ENCODE results near the gene NPC2. TPM values are rescaled to one million over a fixed set of nuclear protein-coding genes. Genes with fewer than 3 reads are reported as not detected.

NPC2 gene
- total and polyA plus RNA-seq, 2 of the 4 experiments (the other 2 are of a cell fraction): 210 to 273 TPM

GRCh38 chr14:74462993-74463392 is 30.1 kb downstream of the NPC2 start:
- TF ChIP-seq FOS (IDR thresholded peaks at IDR 0.05; ENCODE audit: low read depth, low read length) (no peak), ELK1 (IDR thresholded peaks at IDR 0.05; ENCODE audit: borderline replicate concordance, low read depth, low read length) (no peak), SMC3 (IDR thresholded peaks at IDR 0.05; ENCODE audit: low read depth, low read length) (no peak), MAFK (IDR thresholded peaks at IDR 0.05; ENCODE audit: low read depth, low read length) (no peak), RCOR1 (IDR thresholded peaks at IDR 0.05; ENCODE audit: insufficient replicate concordance, low read length) (no peak)
- Histone ChIP-seq H3K4me3 (ENCODE audit: insufficient read depth, low read depth, low read length) (no peak overlapping the region), H3K9me3 (ENCODE audit: control insufficient read depth, insufficient read depth, low read length) (no peaks in the 10 kb centered on the region), H3K36me3 (ENCODE audit: control insufficient read depth, insufficient read depth, low read length) (no peaks in the 10 kb centered on the region), H2BK120ac (ENCODE audit: low read depth, low read length) (no peak overlapping the region), H4K5ac (ENCODE audit: low read depth, low read length) (no peak overlapping the region), H3K9me1 (ENCODE audit: insufficient read depth, low read length) (no peaks in the 10 kb centered on the region), H4K91ac (ENCODE audit: insufficient read depth, low read depth, low read length) (no peak overlapping the region), H2BK15ac (ENCODE audit: low read depth, low read length) (no peak overlapping the region), H2BK20ac (ENCODE audit: low read depth, low read length) (no peak overlapping the region), H4K20me1 (ENCODE audit: insufficient read depth, low read length) (no peaks in the 10 kb centered on the region), H3K27me3 (ENCODE audit: control insufficient read depth, insufficient read depth, low read length) (peaks cover 48% of the 10 kb centered on the region), H3K14ac (replicated peaks; ENCODE audit: low read depth, low read length) (no peak overlapping the region), H3K9ac (ENCODE audit: low read depth, low read length) (no peak overlapping the region), H4K8ac (ENCODE audit: low read depth in 2 of 2, low read length in 2 of 2) (no peak overlapping the region), H2BK5ac (ENCODE audit: low read depth, low read length, poor library complexity, severe bottlenecking) (no peak overlapping the region), H3K23ac (ENCODE audit: low read depth, low read length) (no peak overlapping the region), H2AK5ac (ENCODE audit: low read depth, low read length) (no peak overlapping the region), H3K4me2 (ENCODE audit: low read depth, low read length) (no peak overlapping the region), H2AFZ (replicated peaks; ENCODE audit: low read length, poor library complexity) (no peak overlapping the region), H3K4ac (ENCODE audit: low read depth, low read length) (no peak overlapping the region), H3K79me1 (ENCODE audit: low read depth in 1 of 2, low read length in 2 of 2) (no peaks in the 10 kb centered on the region), H3K4me1 (ENCODE audit: control insufficient read depth, insufficient read depth, low read length) (no peaks in the 10 kb centered on the region; the same call in 1 of the 2 replicates), H3K27ac (ENCODE audit: insufficient read depth, low read length) (no peak overlapping the region), H3K18ac (ENCODE audit: low read depth, low read length) (no peak overlapping the region), H3K56ac (ENCODE audit: extremely low read depth, insufficient read depth, low read length) (no peak overlapping the region), H2AK9ac (replicated peaks; ENCODE audit: low read depth, low read length, poor library complexity) (no peak overlapping the region)
- ATAC-seq (ENCODE audit: low read depth) (no peak), DNase-seq (no peak)
- ChIA-PET POLR2A (ENCODE audit: unreplicated experiment) (no interaction called here), CTCF (no interaction called here)
- BruUV-seq (replicated peaks): no TSS peak
- intact Hi-C loops (cut with micrococcal nuclease): no loop called here
- dilution Hi-C loops (cut with HindIII; ENCODE audit: low sequenced_read_pairs, unreplicated experiment): no loop called here
- WGBS, 2 experiments (ENCODE audit: extremely low coverage in 2 of 2, insufficient read length in 1 of 2): no CpG with 5 or more reads among the region's 3 CpGs
- in situ Hi-C loops (cut with MboI; ENCODE audit: low sequenced_read_pairs): no loop called here
